Endothelial cell of umbilical vein (primary cell): ENCODE measurements around the gene DUOXA2.

Source experiments
- CTCF ChIP-seq, 2 donors: IDR thresholded peaks; 1 replicate in 1 of 2; 2 replicates in 1 of 2; pipeline ENCODE4 v1.5.1; 2011; ENCODE audit warnings: low read length in 2 of 2, mild to moderate bottlenecking in 2 of 2, moderate library complexity in 2 of 2, control low read depth in 1 of 2, inconsistent platforms in 1 of 2, low read depth in 1 of 2; ENCODE audit not compliant: insufficient read depth in 1 of 2; ENCODE audit errors: extremely low read depth in 1 of 2
- EZH2 ChIP-seq: IDR thresholded peaks from 2 replicates; pipeline ENCODE4 v1.6.1; 2012; ENCODE audit warnings: borderline replicate concordance, low read depth, mild to moderate bottlenecking, moderate library complexity, low read length, inconsistent platforms; ENCODE audit not compliant: severe bottlenecking
- FOS ChIP-seq: IDR thresholded peaks from 2 replicates; pipeline ENCODE4 v1.6.1; 2011; ENCODE audit warnings: mild to moderate bottlenecking, low read length, moderate library complexity, borderline replicate concordance; ENCODE audit not compliant: insufficient read depth
- GATA2 ChIP-seq: IDR thresholded peaks from 2 replicates; pipeline ENCODE4 v1.7.0; 2011; ENCODE audit warnings: low read depth, mild to moderate bottlenecking, moderate library complexity, mixed read lengths, low read length; ENCODE audit not compliant: insufficient read length, insufficient read depth
- JUN ChIP-seq: IDR thresholded peaks from 2 replicates; pipeline ENCODE4 v1.6.1; 2011; ENCODE audit warnings: borderline replicate concordance, low read depth; ENCODE audit not compliant: insufficient read length, insufficient read depth
- MAX ChIP-seq: IDR thresholded peaks from 2 replicates; pipeline ENCODE4 v1.6.1; 2011; ENCODE audit not compliant: insufficient read depth, insufficient read length
- POLR2A ChIP-seq: IDR thresholded peaks from 2 replicates; pipeline ENCODE4 v1.6.1; 2012; ENCODE audit warnings: low read depth, mild to moderate bottlenecking, control low read depth, low read length
- POLR2AphosphoS5 ChIP-seq: IDR thresholded peaks from 2 replicates; pipeline ENCODE4 v1.6.1; 2012; ENCODE audit warnings: low read depth, mild to moderate bottlenecking, control low read depth, low read length, moderate library complexity; ENCODE audit not compliant: insufficient read depth

- TF ChIP-seq POLR2A (no peak), CTCF (IDR thresholded peaks at IDR 0.05; ENCODE audit: extremely low read depth in 1 of 2, insufficient read depth in 1 of 2, low read depth in 1 of 2, low read length in 2 of 2) (no peak), MAX (no peak), EZH2 (no peak), POLR2AphosphoS5 (no peak), FOS (no peak), GATA2 (no peak), JUN (no peak)
Observed at GRCh38 chr15:45155739-45156138, 41.6 kb downstream of the DUOXA2 start.
